HG03045 (cell line): ENCODE measurements around the gene OSTC.
"Not testable (repeated sequence)": the region's sequence is repeated elsewhere in the genome, so short reads cannot be mapped to it uniquely, and the experiment has no call there.

Experiments
- ATAC-seq: cut with Tn5 transposase; IDR thresholded peaks from one replicate; pipeline ENCODE4 v1.9.1; 2021; ENCODE audit warnings: mild to moderate bottlenecking, moderate library complexity; ENCODE audit not compliant: unreplicated experiment

OSTC gene

GRCh38 chr4:108710578-108710977 lies 60.2 kb downstream of the OSTC start:
- ATAC-seq, result not testable (repeated sequence)

DNA sequence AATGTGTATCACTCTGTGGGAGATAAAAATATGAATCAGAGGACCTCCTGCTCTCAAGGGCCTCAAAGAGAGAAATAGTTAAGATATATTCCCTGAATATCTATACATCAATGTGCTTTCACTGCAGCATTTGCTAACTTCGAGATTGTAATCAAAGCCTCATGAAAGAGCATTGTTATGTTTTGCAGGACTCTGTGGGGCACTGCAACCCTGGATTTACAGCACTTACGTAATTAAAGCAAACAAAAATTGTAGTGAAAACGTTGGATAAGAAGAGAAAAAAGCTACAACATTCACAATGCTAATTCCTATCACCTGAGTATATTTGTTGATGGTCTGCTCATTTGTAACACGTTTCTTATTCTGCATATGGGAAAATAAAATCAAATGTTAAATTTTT lies 64.5 kb downstream of the OSTC start:
- no peak for ATAC-seq

- no peak for ATAC-seq
Measured at GRCh38 chr4:108716340-108716739, 65.9 kb downstream of the OSTC start.

- ATAC-seq, result no peak
Measured at GRCh38 chr4:108717386-108717785, 67.0 kb downstream of the OSTC start.
